Esophagus squamous epithelium (tissue), 5 donors: ENCODE measurements around the gene CLSTN2. TPM values are rescaled to one million over a fixed set of nuclear protein-coding genes. Genes with fewer than 3 reads are reported as not detected.
A peak's percentile ranks its signal among the peaks of the same experiment; 100 is the strongest.

ENCODE experiments used
- DNase-seq: peaks from one replicate; lab custom pipeline; 2025; lab: John Stamatoyannopoulos, UW
- H3K27ac ChIP-seq, 4 donors: fragments of 200-600 bp; sonication (generic); one replicate each; pipeline ENCODE4 v1.5.1; 2016 to 2019; ENCODE audit warnings: mild to moderate bottlenecking in 1 of 4
- H3K27me3 ChIP-seq, 4 donors: fragments of 200-600 bp; sonication (generic); 1 replicate in 3 of 4; 2 replicates in 1 of 4; pipeline versions ENCODE4 v1.5.1 to v1.6.0; 2017 to 2021; ENCODE audit warnings: antibody characterized with exemption in 1 of 4
- H3K36me3 ChIP-seq, 3 donors: fragments of 200-600 bp; sonication (generic); one replicate each; pipeline ENCODE4 v1.5.1; 2016 to 2019
- H3K4me1 ChIP-seq, 3 donors: fragments of 200-600 bp; sonication (generic); one replicate each; pipeline ENCODE4 v1.5.1; 2017 to 2019
- H3K4me3 ChIP-seq, 4 donors: fragments of 200-600 bp; sonication (generic); 1 replicate in 3 of 4; 2 replicates in 1 of 4; pipeline ENCODE4 v1.5.1; 2016 to 2019; ENCODE audit warnings: mild to moderate bottlenecking in 2 of 4, moderate library complexity in 1 of 4
- H3K9me3 ChIP-seq, 3 donors: fragments of 200-600 bp; sonication (generic); one replicate each; pipeline ENCODE4 v1.5.1; 2016 to 2019
- POLR2A ChIP-seq, 4 donors: fragments of 450-650 bp; IDR thresholded peaks; one replicate each; pipeline ENCODE4 v1.6.1; 2017; ENCODE audit warnings: antibody characterized with exemption in 4 of 4, mild to moderate bottlenecking in 4 of 4, moderate library complexity in 3 of 4
- WGBS, 2 donors: methylation state at CpG; one replicate each; pipeline ENCODE4 v1.1.5; 2018; 5-methylcytosine and 5-hydroxymethylcytosine counted together
- intact Hi-C: fragments of 100-400 bp; cut with DNase I; formaldehyde crosslinking; loops from one replicate; pipeline ENCODE4 v1.15.0; 2022
- total RNA-seq, 4 donors: library from RNA; depleted of rRNA; stranded (reverse); fragments of >200 nt; gene quantifications; one replicate each; pipeline ENCODE4 v1.1.0, GENCODE V29; 2016
- TF ChIP-seq, protein P1 (sequence below), 6 experiments: fragments of 450-650 bp in 4 of 6; fragments of 200-600 bp in 2 of 6; sonication (generic) in 2 of 6; IDR thresholded peaks; one replicate each; pipeline ENCODE4 v1.5.1; 2016 to 2019; ENCODE audit warnings: antibody characterized with exemption in 6 of 6, mild to moderate bottlenecking in 4 of 6, moderate library complexity in 4 of 6
- donor health status: DM: yes; HTN: yes; CAD: no.

Gene CLSTN2
- total RNA-seq, 4 donors from 2014 or later = 0.53 to 5.0 (median 3.1) TPM

DNA sequence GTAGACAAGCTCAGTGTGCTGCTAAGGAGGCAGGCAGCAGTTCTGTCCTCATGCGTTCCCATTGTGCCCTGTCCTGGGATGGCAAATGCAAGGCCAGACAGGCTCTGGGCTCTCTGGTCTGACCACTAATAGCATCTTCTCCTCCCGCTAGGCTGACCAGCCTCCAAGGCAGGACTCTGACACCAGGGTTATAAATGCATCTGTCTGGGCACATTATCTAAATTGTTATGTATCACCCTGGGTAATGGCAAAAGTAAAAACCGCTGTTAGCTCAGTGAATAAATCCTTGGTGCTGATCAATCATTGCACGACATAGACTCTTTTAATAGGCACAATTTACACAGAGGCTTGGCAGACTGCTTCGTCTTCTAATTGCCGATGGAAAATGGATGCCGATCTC is 85.6 kb downstream of the CLSTN2 start:
- Histone ChIP-seq H3K27ac (no peak overlapping the region), H3K36me3 (no peaks in the 10 kb centered on the region), H3K9me3 (no peaks in the 10 kb centered on the region), H3K4me1 (peaks cover 5 to 25% (median 6%) of the 10 kb centered on the region in 3 donors), H3K27me3 (no peaks in the 10 kb centered on the region), H3K4me3 (no peak overlapping the region)
- intact Hi-C loops = no loop called here
- no peak for DNase-seq
- WGBS, 2 donors = 72 to 79% methylated on average over 7 of the region's 7 CpGs
- TF ChIP-seq, protein P1, sequence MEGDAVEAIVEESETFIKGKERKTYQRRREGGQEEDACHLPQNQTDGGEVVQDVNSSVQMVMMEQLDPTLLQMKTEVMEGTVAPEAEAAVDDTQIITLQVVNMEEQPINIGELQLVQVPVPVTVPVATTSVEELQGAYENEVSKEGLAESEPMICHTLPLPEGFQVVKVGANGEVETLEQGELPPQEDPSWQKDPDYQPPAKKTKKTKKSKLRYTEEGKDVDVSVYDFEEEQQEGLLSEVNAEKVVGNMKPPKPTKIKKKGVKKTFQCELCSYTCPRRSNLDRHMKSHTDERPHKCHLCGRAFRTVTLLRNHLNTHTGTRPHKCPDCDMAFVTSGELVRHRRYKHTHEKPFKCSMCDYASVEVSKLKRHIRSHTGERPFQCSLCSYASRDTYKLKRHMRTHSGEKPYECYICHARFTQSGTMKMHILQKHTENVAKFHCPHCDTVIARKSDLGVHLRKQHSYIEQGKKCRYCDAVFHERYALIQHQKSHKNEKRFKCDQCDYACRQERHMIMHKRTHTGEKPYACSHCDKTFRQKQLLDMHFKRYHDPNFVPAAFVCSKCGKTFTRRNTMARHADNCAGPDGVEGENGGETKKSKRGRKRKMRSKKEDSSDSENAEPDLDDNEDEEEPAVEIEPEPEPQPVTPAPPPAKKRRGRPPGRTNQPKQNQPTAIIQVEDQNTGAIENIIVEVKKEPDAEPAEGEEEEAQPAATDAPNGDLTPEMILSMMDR (IDR thresholded peaks at IDR 0.05) = no peak
- no peak for TF ChIP-seq POLR2A (IDR thresholded peaks at IDR 0.05)

GRCh38 chr3:140021269-140021668 is 86.3 kb downstream of the CLSTN2 start:
- intact Hi-C loops = no loop called here
- 48 to 49% methylated on average over 6 of the region's 6 CpGs for WGBS, 2 donors
- H3K27ac ChIP-seq = no peak overlapping the region
- H3K36me3 ChIP-seq = no peaks in the 10 kb centered on the region
- no peak for DNase-seq
- TF ChIP-seq, protein P1 (IDR thresholded peaks at IDR 0.05) = no peak
- no peak for TF ChIP-seq POLR2A (IDR thresholded peaks at IDR 0.05)
- H3K4me1 ChIP-seq = peaks cover 5 to 25% (median 6%) of the 10 kb centered on the region in 3 donors
- H3K4me3 ChIP-seq = no peak overlapping the region
- no peaks in the 10 kb centered on the region for H3K27me3 ChIP-seq
- no peaks in the 10 kb centered on the region for H3K9me3 ChIP-seq

GRCh38 chr3:140022066-140022770 is 87.2 kb downstream of the CLSTN2 start:
- WGBS, 2 donors = 51 to 59% methylated on average over 5 of the region's 5 CpGs
- intact Hi-C loops = no loop called here
- H3K4me3 ChIP-seq = no peak overlapping the region
- H3K27me3 ChIP-seq = no peaks in the 10 kb centered on the region
- H3K4me1 ChIP-seq = peaks cover 5 to 25% (median 6%) of the 10 kb centered on the region in 3 donors
- TF ChIP-seq POLR2A (IDR thresholded peaks at IDR 0.05) = no peak
- TF ChIP-seq, protein P1 (IDR thresholded peaks at IDR 0.05) = no peak
- no peak overlapping the region for H3K27ac ChIP-seq
- H3K9me3 ChIP-seq = no peaks in the 10 kb centered on the region
- H3K36me3 ChIP-seq = no peaks in the 10 kb centered on the region
- no peak for DNase-seq

GRCh38 chr3:140023616-140024530 is 88.9 kb downstream of the CLSTN2 start:
- Histone ChIP-seq H3K27me3 (no peaks in the 10 kb centered on the region), H3K27ac (peak overlapping the region in 2 of 4 donors; percentile 33 to 41), H3K9me3 (no peaks in the 10 kb centered on the region), H3K4me3 (no peak overlapping the region), H3K4me1 (peaks cover 5 to 25% (median 6%) of the 10 kb centered on the region in 3 donors), H3K36me3 (no peaks in the 10 kb centered on the region)
- intact Hi-C loops = no loop called here
- WGBS, 2 donors = 30 to 48% methylated on average over 4 to 8 of the region's 12 CpGs
- DNase-seq = no peak
- TF ChIP-seq POLR2A (IDR thresholded peaks at IDR 0.05) = no peak
- TF ChIP-seq, protein P1 (IDR thresholded peaks at IDR 0.05) = no peak

- Histone ChIP-seq H3K27me3 (no peaks in the 10 kb centered on the region), H3K4me3 (no peak overlapping the region), H3K9me3 (no peaks in the 10 kb centered on the region), H3K36me3 (no peaks in the 10 kb centered on the region), H3K27ac (no peak overlapping the region), H3K4me1 (no peaks in the 10 kb centered on the region)
- intact Hi-C loops = no loop called here
- DNase-seq = no peak
- 67 to 79% methylated on average over 4 of the region's 4 CpGs for WGBS, 2 donors
- TF ChIP-seq, protein P1 (IDR thresholded peaks at IDR 0.05) = no peak
- TF ChIP-seq POLR2A (IDR thresholded peaks at IDR 0.05) = no peak
These were observed 96.2 kb downstream of the CLSTN2 start for GRCh38 chr3:140031170-140031569.
